HG02678 (cell line): ENCODE data around the gene SPTBN5.
"Not testable (repeated sequence)": the region's sequence is repeated elsewhere in the genome, so short reads cannot be mapped to it uniquely, and the experiment has no call there.

ENCODE experiments used
- ATAC-seq: cut with Tn5 transposase; IDR thresholded peaks from one replicate; pipeline ENCODE4 v1.9.1; 2021; ENCODE audit warnings: mild to moderate bottlenecking, moderate library complexity; ENCODE audit not compliant: unreplicated experiment

Gene SPTBN5

DNA sequence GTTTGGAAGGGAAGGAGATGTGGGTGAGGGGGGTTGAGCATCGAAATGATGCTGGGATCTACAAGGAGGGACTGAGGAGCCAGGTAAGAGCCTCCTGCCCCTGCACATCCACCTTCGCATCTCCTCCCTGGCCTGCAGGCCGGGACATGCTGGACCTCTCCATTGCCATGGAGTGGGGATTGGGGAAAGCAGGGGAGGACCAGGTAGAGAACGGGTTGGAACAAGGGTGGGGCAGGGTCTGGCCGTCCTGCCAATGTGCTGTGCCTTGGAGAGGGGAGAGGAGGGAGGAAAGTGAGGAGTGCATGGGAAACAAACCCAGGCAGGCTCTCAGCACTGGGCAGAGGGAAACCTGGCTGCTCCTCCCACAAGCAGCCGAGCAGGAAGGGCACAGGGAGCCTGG is 44.6 kb downstream of the SPTBN5 start:
- no peak for ATAC-seq

DNA sequence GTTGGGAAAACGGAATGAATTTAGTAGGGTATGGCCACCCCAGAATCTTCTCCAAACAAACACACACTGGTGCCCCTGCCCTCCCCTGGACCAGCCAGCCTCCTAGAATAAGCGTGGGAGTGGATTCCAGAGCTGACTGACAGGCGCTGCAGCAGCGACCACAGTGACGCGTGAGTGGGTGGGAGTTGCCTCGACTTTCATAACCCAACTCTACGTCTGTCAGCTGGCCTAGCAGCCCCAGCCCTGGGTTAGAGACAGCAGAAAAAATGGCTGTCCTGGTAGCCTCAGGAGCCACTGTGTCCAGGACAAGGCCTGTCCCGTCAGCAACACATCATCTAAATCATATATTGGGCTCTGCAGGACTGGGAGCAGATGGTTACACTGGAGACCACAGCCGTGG is 45.2 kb downstream of the SPTBN5 start:
- ATAC-seq, result no peak

DNA sequence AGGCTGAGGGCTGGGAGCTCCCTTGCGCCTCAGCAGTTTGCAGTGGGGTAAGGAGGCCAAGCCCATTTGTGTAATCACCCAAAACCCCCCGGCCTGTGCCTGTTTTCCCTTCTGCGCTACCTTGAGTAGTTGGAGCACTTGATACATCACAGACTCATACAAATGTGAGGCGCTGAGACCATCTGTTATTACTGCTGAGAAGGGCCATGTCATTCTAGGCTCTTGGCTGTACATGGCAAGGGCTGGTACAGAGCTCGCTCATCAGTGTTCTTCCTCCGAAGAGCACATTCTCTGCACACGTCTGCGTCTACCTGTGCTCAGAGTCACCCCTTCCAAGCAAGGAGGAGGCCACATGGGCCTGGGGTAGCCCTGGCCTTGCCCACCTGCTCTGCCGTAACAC is 45.9 kb downstream of the SPTBN5 start:
- ATAC-seq, result no peak

DNA sequence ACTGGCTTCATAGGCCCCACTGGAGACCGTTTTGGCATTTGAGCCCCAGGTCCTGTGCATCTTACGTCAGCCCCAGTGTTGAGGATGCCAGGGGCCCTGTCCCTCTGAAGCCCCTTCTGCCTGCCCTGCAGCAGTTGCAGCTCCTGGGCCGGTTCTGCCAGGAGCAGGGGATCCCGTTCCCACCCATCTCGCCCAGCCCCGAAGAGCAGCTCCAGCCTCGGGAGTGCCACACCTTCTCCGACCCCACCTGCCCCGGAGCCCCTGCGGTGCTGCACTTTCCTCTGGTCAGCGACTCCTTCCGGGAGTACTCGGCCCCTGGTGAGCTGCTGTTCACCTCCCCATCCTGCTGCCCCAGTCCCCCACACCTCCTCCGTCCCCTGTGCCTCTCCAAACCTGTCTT is 46.6 kb downstream of the SPTBN5 start:
- ATAC-seq, result no peak

DNA sequence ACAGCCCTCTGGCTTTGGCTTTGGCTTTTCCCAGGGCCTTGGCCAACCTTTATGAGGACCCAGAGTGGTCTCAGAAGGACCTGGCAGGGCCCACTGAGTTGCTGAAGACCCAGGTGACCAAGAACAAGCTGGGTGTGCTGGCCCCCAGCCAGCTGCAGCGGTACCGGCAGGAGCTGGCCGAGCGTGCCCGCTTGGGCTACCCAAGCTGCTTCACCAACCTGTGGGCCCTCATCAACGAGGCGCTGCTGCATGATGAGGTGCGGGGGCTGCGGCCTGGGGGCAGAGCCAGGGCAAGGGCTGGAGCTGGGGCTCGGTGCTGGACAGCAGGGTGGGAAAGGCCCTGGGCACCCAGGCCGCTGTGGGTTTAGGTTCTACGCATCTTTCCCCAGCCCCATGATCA is 49.0 kb downstream of the SPTBN5 start:
- ATAC-seq, result no peak

DNA sequence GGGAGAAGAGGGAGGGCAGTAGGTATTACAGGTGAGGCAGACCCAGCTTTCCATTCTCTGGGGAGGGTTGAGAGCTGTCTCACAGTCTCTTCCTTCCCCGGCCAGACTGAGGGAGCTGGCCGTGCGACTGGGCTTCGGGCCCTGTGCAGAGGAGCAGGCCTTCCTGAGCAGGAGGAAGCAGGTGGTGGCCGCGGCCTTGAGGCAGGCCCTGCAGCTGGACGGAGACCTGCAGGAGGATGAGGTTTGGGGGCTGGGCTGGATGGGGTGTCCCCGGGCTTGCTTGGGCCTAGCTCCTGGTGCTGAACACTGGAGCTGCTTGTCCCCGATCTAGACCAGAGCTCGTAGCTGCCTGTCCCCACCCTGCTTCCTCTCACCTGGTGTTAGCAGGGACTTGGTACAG is 50.3 kb downstream of the SPTBN5 start:
- no peak for ATAC-seq

DNA sequence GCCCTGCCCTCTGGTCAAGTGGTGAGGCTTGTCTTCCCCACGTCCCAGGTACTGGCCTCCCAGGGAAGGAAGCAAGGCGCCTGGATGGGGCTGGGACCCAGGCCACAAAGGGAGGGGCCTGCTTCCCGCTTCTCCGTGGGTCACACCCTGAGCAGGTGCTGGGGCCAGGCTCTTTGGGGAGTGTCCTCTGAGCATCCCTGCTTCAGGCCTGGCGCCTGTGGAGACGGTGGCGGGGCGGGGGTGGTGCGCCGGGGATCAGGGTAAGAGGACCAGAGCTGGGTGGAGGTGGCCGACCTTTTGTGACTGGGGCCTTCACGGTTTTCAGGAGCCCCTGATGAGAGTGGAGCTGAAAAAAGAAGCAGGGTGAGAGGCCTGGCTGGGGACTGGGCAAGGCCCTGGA is 51.6 kb downstream of the SPTBN5 start:
- no peak for ATAC-seq

DNA sequence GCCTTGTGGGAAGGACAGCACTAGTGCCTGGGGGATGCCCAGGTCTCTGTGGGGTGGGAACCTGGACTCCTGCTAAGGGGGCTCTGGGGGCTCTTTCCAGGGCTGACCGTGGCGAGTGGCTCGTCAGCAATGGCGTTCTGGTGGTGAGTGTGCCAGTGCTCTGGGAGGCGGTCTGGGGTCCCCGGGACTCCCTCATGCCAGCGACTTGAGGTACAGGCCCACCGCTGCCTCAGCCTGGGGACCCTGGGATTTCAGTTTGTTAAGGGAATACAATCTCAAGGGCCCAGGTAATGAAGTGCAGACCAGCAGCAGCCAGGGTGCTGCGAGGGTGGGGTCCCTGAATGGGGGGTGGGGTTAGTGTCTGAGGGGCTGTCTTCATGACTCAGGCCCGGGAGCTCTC is 52.7 kb downstream of the SPTBN5 start:
- no peak for ATAC-seq

DNA sequence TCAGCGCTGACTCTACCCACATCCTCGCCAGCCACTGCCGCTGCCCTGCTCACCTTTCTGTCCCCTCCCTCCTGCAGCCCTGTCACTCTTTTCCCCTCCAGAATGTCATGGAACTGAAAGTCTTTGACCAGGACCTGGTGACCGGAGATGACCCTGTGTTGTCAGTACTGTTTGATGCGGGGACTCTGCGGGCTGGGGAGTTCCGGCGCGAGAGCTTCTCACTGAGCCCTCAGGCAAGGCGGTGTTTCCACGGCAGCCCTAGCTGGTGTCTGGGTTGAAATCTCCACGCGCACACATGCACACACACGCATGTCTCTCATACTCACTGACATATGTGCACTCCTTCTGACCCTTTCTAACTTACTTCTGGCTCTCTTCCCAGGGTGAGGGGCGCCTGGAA is 53.2 kb downstream of the SPTBN5 start:
- ATAC-seq, result no peak

DNA sequence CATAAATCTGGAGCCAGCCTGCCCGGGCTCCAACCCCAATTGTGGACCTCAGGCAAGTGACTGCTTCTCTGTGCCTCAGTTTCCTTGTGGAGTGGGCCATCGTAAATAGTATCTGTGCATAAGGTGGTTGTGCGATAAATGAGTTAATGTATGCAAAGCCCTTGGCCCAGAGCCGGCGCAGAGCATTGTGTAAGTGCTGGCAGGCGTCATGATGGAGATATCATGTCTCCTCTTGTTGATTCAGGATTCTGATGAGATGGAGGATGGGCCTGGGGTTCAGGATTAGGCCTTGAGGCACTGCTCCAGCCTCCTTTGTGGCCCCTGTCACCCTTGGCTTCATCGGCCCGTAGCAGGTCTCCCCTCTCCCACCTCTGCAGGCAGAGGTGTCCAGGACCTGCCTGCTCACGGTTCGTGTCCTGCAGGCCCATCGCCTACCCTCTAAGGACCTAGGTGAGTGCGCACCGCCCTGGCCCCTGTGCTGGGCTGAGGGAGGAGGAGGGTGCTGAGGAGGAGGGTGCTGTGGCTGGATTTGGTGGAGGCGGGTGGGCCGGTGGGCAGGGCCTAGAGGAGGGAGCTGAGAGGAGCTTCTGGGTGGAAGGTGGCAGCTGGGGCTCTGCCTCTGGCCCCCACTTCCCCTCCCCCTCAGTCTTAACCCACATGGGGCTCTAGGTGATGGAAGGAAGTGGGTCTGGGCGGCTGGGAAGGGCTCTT is 53.9 kb downstream of the SPTBN5 start:
- ATAC-seq, result no peak

DNA sequence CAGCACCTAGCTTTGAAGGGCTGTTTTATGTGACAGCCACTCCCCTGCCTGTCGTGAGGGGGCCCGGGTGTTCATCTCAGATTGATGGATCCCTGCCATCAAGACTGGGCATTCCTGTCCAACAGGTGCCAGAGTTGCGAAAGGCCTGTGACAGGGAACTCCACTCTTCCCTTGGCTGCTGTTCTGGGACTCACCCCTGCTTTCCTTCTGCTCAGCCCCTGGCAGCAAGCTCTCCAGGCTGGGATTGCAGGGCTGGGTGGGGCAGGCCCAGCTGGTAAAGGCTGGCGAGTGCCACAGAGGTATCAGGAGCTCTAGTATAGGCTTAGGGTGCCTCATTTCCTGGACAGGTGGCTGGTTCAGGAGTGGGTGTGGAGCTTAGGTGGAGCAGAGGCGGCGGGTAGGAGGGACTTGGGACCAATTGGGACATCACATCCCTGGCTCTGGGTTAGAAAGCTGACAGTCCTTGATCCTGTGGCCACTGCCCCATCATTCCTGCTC is 55.4 kb downstream of the SPTBN5 start, which contains the start of gene PLA2G4B:
PLA2G4B (plus strand) TSS at position 448 of the 498 bp plus-strand sequence. CDS start 67 bp downstream, outside the sequence.
- ATAC-seq, result no peak

DNA sequence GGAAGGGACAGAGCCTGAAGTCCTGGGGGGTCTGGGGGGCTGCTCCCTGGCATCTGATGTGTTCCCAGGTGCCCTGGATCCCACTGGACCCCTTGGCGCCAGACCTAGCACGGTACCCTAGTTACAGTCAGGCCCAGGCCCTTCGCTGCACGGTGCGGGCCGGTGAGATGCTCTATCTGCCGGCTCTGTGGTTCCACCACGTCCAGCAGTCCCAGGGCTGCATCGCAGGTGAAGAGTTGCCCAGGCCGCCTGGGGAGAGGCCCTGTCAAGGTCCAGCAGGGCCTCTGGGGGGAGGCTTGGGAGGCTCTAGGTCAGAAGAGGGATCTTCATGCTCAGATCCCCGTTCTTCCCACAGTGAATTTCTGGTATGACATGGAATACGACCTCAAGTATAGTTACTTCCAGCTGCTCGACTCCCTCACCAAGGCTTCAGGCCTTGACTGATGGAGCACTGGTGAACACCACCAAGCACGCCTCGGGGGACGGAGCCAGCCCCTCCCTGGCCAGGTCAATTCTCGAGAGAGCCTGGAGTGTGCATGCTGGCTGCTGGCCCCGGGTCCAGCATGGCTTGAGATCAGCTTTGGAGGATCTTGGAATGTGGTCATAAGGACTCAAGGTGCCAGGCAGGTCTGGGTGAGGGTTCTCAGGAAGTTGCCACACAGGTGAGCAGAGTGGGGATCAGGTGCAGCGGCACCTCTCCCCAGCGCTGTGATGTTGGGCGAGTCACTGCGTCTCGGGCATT is 57.0 kb downstream of the SPTBN5 start:
- no peak for ATAC-seq

DNA sequence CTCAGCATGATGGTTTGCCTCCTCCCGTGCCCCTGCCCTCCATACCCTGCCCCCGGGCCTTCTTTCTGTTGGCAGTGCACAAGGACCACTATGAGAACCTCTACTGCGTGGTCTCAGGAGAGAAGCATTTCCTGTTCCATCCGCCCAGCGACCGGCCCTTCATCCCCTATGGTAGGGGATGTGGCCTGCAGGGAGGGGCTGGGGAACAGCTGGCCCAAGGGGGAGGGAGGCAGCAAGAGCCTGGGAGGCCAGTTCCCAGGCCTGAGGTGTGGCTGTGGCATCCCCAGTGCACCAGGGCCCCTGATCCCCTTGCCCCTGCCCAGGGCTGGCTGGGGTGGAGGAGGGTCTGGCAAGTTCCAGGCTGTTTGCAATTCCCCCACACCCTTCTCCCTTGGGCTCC is 57.8 kb downstream of the SPTBN5 start:
- no peak for ATAC-seq

DNA sequence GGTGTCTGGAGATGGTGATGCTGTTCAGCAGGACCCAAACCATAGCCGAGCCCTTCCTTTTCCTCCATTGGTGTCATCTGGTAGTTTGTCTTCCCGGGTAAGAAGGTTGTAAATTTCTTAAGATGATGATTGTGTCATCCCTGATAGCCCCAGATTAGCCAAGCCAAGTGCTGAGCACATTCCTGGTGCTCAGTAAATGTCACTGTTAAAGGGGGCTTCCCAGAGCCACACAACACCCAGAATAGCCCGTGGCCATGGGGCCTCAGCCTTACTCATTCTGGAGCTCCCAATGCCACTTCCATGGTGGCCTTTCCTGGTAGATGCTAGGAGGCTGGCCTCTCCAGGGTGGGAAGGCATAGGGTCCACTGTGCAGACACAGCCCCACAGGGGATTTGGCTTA is 59.8 kb downstream of the SPTBN5 start:
- no peak for ATAC-seq

DNA sequence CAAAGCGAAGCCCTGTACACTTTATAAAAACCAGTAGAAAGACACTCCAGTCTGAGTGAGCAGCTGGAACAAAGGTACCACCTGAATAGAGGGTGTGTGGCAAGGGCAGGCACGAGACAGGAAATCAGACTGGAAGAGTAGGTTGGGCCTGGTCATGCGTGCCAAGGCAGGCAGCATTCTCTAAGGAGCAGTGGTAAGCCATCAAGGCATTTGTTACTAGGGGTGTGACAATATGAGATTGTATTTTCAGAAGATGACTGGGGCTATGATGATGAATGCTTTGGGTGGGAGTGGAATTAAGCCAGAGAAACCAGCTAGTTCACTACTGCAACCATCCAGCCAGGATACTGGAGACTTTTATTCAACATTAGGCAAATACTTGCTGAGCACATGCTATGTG is 61.0 kb downstream of the SPTBN5 start:
- ATAC-seq, result no peak

DNA sequence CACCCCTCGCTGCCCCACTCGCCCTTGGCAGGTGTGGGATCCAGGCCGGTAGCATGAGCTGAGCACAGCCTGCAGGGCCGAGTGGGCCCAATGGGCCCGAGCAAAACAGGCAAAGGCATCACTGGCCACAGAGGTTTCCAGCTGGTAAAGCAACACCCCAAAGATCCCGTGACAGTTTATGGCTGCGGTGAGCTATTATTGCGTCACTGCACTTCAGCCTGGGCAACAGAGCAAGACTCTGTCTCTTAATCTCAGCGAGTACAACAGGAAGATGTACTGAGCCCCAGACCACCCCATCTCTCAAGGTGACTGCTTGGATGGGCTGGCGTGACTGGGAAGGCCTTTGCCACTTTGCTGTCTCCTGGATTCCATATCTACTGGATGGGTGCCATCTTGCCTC is 61.6 kb downstream of the SPTBN5 start:
- ATAC-seq, result no peak

DNA sequence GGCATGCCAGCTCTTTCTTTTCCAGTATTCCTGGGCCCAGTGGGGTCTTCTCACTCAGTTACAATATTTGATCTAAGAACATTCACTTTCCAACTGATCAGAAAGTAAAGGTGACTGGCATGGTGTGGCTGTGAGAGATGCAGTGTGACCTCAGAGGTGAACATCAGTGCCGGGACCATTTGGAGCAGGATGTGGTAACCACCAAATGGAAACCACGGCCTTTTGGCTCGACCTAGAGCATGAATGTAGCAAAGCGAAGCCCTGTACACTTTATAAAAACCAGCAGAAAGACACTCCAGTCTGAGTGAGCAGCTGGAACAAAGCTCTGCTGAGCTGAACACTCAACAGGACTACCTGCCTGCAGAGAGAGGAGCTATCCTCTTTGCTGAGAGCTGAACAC is 62.6 kb downstream of the SPTBN5 start:
- not testable (repeated sequence) for ATAC-seq

DNA sequence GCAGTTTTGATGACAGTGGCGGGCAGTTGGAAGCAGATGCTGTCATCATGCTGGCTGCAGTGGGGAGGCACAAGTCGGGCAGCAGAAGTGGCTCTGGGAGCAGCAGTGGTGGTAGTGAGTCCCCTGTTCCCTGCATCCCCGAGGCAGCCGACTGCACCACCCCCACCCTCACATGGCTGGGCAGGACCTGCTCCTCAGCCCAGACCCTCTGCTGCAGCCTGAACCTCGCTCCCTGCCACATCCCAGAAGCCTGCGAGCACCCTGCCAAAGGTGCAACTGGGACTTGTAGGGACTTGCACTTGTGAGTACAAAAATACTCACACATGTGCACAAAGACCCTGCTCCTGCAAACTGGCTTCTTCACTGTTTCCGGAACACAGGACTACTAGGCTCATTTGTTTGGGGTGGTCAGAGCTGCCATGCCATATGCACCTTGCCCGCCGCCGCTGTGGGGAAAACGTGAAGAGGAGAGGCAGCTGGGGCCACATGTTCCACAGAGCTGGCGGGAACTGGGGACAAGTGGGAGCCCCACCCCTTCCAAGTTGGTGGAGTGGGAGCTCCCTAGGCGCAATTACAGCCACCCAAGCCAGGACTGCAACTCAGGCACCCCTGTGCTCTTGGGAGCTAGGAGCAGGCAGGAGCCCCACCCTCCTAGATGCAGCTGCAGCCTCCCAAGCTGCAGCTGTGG is 63.8 kb downstream of the SPTBN5 start:
- ATAC-seq, result no peak

DNA sequence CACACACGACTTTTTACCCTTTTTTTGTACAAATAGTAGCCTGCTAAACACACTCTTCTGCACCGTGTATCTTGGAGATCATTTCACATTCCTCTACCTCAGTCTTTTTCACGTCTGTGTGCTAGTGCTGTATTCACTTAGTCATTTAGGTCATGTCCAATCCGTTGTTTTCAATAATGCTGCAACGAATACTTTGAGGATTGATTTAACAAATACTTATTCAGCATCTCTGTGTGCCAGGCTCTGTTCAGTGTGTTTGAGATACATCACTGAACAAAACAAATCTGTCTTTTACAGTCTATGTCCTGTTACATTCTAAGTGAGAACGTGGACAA is 65.1 kb downstream of the SPTBN5 start:
- ATAC-seq, result no peak

DNA sequence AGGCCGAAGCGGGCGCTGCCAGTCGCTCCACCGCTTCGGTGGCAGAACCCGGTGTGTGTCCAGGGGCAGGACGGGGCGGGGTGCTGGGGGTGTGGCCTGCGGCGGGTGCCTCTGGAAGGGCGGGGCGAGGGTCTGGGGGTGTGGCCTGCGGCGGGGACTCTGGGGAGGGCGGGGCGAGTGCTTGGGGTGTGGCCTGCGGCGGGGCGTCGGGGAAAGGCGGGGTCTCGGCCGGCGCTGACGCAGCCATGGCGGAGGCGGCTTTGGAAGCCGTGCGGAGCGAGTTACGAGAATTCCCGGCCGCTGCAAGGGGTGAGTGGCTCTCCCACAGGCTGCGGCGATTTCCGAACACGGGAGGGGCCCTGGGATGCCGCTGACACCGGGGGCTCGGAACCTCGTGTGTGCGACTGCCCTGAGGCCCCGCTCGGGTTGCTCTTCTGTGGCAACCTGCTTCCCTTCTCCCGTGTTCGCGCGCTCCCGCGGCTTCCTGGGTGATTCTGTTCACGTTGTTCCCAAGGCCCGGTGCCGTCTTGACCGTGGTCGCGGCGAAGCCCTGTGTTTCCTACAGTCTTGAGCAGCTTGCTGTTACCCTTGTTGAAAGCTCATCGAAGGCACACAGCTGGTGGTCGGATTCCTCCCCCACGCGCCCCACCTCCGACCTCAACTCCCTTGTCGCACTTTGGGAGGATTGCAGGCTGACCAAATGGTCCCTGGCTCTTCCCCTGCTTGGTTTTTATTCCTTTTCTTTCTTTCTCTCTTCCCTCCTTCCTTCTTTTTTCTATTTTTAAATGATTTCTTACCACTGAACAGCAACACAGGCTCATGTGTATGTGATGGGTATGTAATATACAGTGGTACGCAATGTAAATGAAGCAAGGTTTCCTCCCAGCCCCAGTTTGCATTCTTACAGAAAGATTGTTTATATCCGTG is 65.7 kb downstream of the SPTBN5 start, which contains the start of gene JMJD7:
JMJD7 (plus strand) TSS at position 213 of the 927 bp plus-strand sequence; CDS start at position 246, 33 bp downstream.
- peak; percentile 75 for ATAC-seq
